WTC11 (cell line): Measurements from ENCODE around the gene ERC1. TPM values are rescaled to one million over a fixed set of nuclear protein-coding genes. Genes with fewer than 3 reads are reported as not detected.

Experiments
- ATAC-seq: fragments of 200-7000 bp; cut with Tn5 transposase; 2 replicates; pipeline ENCODE4 v1.10.0; 2021; ENCODE audit warnings: mild to moderate bottlenecking, moderate library complexity
- CTCF ChIA-PET: fragments of 300-600 bp; sonication (Branson Sonifier 250); formaldehyde crosslinking; loops from one replicate; lab custom pipeline; 2021; ENCODE audit warnings: antibody characterized with exemption; lab: Charles Lee
- POLR2A ChIA-PET: fragments of 350-600 bp; sonication (Branson Sonifier 250); formaldehyde crosslinking; loops from one replicate; lab custom pipeline; 2021; ENCODE audit warnings: antibody characterized with exemption; lab: Charles Lee
- DNase-seq: peaks from one replicate; pipeline ENCODE4 v3.0.0; 2021; ENCODE audit warnings: low spot score
- H3K27ac Mint-ChIP-seq: 2 replicates; pipeline ENCODE4 v1.8.0; 2021; ENCODE audit warnings: mixed read lengths
- H3K27me3 Mint-ChIP-seq: 2 replicates; pipeline ENCODE4 v1.8.0; 2021; ENCODE audit warnings: low read depth, mild to moderate bottlenecking, moderate library complexity, mixed read lengths
- H3K36me3 Mint-ChIP-seq: 2 replicates; pipeline ENCODE4 v1.8.0; 2021; ENCODE audit warnings: mixed read lengths
- H3K4me1 Mint-ChIP-seq: 2 replicates; pipeline ENCODE4 v1.8.0; 2022; ENCODE audit warnings: mixed read lengths
- H3K4me3 Mint-ChIP-seq: 2 replicates; pipeline ENCODE4 v1.8.0; 2021; ENCODE audit warnings: mild to moderate bottlenecking, moderate library complexity, mixed read lengths
- H3K9me3 Mint-ChIP-seq: 2 replicates; pipeline ENCODE4 v1.8.0; 2021; ENCODE audit warnings: mixed read lengths
- CBFB ChIP-seq: sonication (generic); formaldehyde crosslinking; IDR thresholded peaks from 2 replicates; pipeline ENCODE4 v1.8.1; 2022; ENCODE audit warnings: mild to moderate bottlenecking, low read depth, missing genetic modification reagents
- ESRRA ChIP-seq: sonication (generic); formaldehyde crosslinking; IDR thresholded peaks from 2 replicates; pipeline ENCODE4 v1.8.1; 2022; ENCODE audit warnings: mild to moderate bottlenecking, missing genetic modification reagents, borderline replicate concordance
- FOXK1 ChIP-seq: sonication (generic); formaldehyde crosslinking; IDR thresholded peaks from 2 replicates; pipeline ENCODE4 v1.8.0; 2022; ENCODE audit warnings: mild to moderate bottlenecking, moderate library complexity, missing genetic modification reagents
- JUN ChIP-seq: sonication (generic); formaldehyde crosslinking; IDR thresholded peaks from 2 replicates; pipeline ENCODE4 v1.8.0; 2023; ENCODE audit warnings: mild to moderate bottlenecking, missing genetic modification reagents
- MXD4 ChIP-seq: fragments of 250-450 bp; sonication (Bioruptor Pico); IDR thresholded peaks from 2 replicates; pipeline ENCODE4 v1.8.0; 2021; ENCODE audit warnings: mild to moderate bottlenecking, moderate library complexity, borderline replicate concordance
- TEAD4 ChIP-seq: sonication (generic); formaldehyde crosslinking; IDR thresholded peaks from 2 replicates; pipeline ENCODE4 v1.8.0; 2022; ENCODE audit warnings: mild to moderate bottlenecking, missing genetic modification reagents
- ZNF263 ChIP-seq: sonication (generic); formaldehyde crosslinking; IDR thresholded peaks from 2 replicates; pipeline ENCODE4 v1.8.1; 2022; ENCODE audit warnings: low read depth, mild to moderate bottlenecking, moderate library complexity, missing genetic modification reagents
- total RNA-seq: library from RNA; stranded (reverse); gene quantifications from 3 replicates; pipeline ENCODE4 v1.2.3, GENCODE V29; 2021
- TF ChIP-seq, protein P1 (sequence below): fragments of 200-600 bp; IDR thresholded peaks from 2 replicates; pipeline ENCODE4 v1.8.0; 2022; ENCODE audit warnings: antibody characterized with exemption
- TF ChIP-seq, protein P2 (sequence below): sonication (generic); formaldehyde crosslinking; IDR thresholded peaks from 2 replicates; pipeline ENCODE4 v1.8.0; 2022; ENCODE audit warnings: mild to moderate bottlenecking, missing genetic modification reagents
- TF ChIP-seq, protein P3 (sequence below): fragments of 250-450 bp; sonication (Bioruptor Pico); IDR thresholded peaks from 2 replicates; pipeline ENCODE4 v1.8.0; 2021; ENCODE audit warnings: mild to moderate bottlenecking
- TF ChIP-seq, protein P4 (sequence below): sonication (generic); formaldehyde crosslinking; IDR thresholded peaks from 2 replicates; pipeline ENCODE4 v1.8.1; 2023; ENCODE audit warnings: mild to moderate bottlenecking, missing genetic modification reagents
- TF ChIP-seq, protein P5 (sequence below): sonication (generic); formaldehyde crosslinking; IDR thresholded peaks from 2 replicates; pipeline ENCODE4 v1.8.0; 2023; ENCODE audit warnings: missing genetic modification reagents
- TF ChIP-seq, protein P6 (sequence below): fragments of 250-450 bp; sonication (Bioruptor Pico); IDR thresholded peaks from 2 replicates; pipeline ENCODE4 v1.9.0; 2021; ENCODE audit warnings: mild to moderate bottlenecking
- TF ChIP-seq, protein P7 (sequence below): sonication (generic); formaldehyde crosslinking; IDR thresholded peaks from 2 replicates; pipeline ENCODE4 v1.8.1; 2022; ENCODE audit warnings: low read depth, missing genetic modification reagents, borderline replicate concordance
- TF ChIP-seq, protein P8 (sequence below): sonication (generic); formaldehyde crosslinking; IDR thresholded peaks from 2 replicates; pipeline ENCODE4 v1.8.1; 2023; ENCODE audit warnings: mild to moderate bottlenecking, moderate library complexity, missing genetic modification reagents

ERC1 gene
- total RNA-seq, 1 experiment from 2014 or later: 47.5 TPM

DNA sequence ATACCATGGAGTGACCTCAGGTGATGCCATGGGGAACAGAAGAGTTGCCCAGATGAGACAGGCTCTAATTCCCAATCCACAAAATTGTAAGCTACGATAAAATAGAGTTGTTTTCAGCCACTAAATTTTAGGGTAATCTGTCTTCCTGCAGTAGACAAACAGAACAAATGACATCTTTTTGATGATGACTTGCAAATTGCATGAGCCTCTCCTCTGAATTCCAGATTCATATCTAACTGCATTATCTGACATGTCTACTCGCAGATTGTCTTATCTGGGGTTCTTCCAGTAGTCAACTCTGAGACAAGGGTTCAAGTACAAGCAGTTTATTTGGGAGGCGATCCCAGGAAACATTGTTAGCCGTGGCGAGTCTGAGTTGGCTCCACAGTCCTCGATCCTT is 14.4 kb upstream of the ERC1 start:
- Mint-ChIP-seq H3K9me3 (peaks cover 6% of the 10 kb centered on the region; the same call in 1 of the 2 replicates), H3K36me3 (no peaks in the 10 kb centered on the region), H3K4me1 (no peaks in the 10 kb centered on the region), H3K27ac (no peak overlapping the region), H3K4me3 (no peak overlapping the region), H3K27me3 (no peaks in the 10 kb centered on the region)
- TF ChIP-seq MXD4 (CRISPR knock-in tag) (no peak), TEAD4 (CRISPR knock-in tag) (no peak)
- TF ChIP-seq, protein P1, sequence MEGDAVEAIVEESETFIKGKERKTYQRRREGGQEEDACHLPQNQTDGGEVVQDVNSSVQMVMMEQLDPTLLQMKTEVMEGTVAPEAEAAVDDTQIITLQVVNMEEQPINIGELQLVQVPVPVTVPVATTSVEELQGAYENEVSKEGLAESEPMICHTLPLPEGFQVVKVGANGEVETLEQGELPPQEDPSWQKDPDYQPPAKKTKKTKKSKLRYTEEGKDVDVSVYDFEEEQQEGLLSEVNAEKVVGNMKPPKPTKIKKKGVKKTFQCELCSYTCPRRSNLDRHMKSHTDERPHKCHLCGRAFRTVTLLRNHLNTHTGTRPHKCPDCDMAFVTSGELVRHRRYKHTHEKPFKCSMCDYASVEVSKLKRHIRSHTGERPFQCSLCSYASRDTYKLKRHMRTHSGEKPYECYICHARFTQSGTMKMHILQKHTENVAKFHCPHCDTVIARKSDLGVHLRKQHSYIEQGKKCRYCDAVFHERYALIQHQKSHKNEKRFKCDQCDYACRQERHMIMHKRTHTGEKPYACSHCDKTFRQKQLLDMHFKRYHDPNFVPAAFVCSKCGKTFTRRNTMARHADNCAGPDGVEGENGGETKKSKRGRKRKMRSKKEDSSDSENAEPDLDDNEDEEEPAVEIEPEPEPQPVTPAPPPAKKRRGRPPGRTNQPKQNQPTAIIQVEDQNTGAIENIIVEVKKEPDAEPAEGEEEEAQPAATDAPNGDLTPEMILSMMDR: no peak
- TF ChIP-seq, protein P2, sequence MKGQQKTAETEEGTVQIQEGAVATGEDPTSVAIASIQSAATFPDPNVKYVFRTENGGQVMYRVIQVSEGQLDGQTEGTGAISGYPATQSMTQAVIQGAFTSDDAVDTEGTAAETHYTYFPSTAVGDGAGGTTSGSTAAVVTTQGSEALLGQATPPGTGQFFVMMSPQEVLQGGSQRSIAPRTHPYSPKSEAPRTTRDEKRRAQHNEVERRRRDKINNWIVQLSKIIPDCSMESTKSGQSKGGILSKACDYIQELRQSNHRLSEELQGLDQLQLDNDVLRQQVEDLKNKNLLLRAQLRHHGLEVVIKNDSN (CRISPR knock-in tag): no peak
- TF ChIP-seq, protein P3, sequence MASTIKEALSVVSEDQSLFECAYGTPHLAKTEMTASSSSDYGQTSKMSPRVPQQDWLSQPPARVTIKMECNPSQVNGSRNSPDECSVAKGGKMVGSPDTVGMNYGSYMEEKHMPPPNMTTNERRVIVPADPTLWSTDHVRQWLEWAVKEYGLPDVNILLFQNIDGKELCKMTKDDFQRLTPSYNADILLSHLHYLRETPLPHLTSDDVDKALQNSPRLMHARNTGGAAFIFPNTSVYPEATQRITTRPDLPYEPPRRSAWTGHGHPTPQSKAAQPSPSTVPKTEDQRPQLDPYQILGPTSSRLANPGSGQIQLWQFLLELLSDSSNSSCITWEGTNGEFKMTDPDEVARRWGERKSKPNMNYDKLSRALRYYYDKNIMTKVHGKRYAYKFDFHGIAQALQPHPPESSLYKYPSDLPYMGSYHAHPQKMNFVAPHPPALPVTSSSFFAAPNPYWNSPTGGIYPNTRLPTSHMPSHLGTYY: no peak
- ChIA-PET CTCF (no interaction called here), POLR2A (no interaction called here)
- ATAC-seq (no peak), DNase-seq (no peak)

DNA sequence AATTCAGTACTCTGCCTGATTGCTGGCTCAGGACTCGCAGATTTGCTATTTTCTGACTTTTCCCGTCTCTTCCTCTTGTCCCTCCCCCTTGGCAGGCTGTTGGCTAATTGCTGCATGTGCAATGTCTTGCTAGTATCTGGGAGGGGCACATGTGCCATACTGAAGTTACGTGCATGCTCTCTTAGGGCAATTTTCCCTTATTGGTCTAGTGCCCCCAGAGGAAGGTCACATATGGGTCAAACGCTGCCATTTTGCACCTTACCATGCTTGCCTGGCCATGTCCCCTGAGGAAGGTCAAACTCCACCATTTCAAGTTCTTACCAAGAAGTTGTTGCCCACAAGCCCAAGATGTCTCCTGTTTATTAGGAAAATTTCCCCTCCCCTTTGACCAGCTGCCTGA is 13.9 kb upstream of the ERC1 start:
- TF ChIP-seq, protein P4, sequence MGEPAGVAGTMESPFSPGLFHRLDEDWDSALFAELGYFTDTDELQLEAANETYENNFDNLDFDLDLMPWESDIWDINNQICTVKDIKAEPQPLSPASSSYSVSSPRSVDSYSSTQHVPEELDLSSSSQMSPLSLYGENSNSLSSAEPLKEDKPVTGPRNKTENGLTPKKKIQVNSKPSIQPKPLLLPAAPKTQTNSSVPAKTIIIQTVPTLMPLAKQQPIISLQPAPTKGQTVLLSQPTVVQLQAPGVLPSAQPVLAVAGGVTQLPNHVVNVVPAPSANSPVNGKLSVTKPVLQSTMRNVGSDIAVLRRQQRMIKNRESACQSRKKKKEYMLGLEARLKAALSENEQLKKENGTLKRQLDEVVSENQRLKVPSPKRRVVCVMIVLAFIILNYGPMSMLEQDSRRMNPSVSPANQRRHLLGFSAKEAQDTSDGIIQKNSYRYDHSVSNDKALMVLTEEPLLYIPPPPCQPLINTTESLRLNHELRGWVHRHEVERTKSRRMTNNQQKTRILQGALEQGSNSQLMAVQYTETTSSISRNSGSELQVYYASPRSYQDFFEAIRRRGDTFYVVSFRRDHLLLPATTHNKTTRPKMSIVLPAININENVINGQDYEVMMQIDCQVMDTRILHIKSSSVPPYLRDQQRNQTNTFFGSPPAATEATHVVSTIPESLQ: no peak
- TF ChIP-seq, protein P5, sequence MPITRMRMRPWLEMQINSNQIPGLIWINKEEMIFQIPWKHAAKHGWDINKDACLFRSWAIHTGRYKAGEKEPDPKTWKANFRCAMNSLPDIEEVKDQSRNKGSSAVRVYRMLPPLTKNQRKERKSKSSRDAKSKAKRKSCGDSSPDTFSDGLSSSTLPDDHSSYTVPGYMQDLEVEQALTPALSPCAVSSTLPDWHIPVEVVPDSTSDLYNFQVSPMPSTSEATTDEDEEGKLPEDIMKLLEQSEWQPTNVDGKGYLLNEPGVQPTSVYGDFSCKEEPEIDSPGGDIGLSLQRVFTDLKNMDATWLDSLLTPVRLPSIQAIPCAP: no peak
- no peak for TF ChIP-seq ZNF263 (CRISPR knock-in tag)
- TF ChIP-seq JUN (CRISPR knock-in tag): no peak
- TF ChIP-seq FOXK1: no peak
- TF ChIP-seq, protein P6, sequence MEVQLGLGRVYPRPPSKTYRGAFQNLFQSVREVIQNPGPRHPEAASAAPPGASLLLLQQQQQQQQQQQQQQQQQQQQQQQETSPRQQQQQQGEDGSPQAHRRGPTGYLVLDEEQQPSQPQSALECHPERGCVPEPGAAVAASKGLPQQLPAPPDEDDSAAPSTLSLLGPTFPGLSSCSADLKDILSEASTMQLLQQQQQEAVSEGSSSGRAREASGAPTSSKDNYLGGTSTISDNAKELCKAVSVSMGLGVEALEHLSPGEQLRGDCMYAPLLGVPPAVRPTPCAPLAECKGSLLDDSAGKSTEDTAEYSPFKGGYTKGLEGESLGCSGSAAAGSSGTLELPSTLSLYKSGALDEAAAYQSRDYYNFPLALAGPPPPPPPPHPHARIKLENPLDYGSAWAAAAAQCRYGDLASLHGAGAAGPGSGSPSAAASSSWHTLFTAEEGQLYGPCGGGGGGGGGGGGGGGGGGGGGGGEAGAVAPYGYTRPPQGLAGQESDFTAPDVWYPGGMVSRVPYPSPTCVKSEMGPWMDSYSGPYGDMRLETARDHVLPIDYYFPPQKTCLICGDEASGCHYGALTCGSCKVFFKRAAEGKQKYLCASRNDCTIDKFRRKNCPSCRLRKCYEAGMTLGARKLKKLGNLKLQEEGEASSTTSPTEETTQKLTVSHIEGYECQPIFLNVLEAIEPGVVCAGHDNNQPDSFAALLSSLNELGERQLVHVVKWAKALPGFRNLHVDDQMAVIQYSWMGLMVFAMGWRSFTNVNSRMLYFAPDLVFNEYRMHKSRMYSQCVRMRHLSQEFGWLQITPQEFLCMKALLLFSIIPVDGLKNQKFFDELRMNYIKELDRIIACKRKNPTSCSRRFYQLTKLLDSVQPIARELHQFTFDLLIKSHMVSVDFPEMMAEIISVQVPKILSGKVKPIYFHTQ (CRISPR knock-in tag): no peak
- no peak for TF ChIP-seq CBFB (CRISPR knock-in tag)
- TF ChIP-seq ESRRA (CRISPR knock-in tag): no peak
- TF ChIP-seq, protein P7, sequence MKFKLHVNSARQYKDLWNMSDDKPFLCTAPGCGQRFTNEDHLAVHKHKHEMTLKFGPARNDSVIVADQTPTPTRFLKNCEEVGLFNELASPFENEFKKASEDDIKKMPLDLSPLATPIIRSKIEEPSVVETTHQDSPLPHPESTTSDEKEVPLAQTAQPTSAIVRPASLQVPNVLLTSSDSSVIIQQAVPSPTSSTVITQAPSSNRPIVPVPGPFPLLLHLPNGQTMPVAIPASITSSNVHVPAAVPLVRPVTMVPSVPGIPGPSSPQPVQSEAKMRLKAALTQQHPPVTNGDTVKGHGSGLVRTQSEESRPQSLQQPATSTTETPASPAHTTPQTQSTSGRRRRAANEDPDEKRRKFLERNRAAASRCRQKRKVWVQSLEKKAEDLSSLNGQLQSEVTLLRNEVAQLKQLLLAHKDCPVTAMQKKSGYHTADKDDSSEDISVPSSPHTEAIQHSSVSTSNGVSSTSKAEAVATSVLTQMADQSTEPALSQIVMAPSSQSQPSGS (CRISPR knock-in tag): no peak
- TF ChIP-seq, protein P8, sequence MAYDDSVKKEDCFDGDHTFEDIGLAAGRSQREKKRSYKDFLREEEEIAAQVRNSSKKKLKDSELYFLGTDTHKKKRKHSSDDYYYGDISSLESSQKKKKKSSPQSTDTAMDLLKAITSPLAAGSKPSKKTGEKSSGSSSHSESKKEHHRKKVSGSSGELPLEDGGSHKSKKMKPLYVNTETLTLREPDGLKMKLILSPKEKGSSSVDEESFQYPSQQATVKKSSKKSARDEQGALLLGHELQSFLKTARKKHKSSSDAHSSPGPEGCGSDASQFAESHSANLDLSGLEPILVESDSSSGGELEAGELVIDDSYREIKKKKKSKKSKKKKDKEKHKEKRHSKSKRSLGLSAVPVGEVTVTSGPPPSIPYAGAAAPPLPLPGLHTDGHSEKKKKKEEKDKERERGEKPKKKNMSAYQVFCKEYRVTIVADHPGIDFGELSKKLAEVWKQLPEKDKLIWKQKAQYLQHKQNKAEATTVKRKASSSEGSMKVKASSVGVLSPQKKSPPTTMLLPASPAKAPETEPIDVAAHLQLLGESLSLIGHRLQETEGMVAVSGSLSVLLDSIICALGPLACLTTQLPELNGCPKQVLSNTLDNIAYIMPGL (CRISPR knock-in tag): no peak
- Mint-ChIP-seq H3K4me3 (no peak overlapping the region), H3K9me3 (peaks cover 6% of the 10 kb centered on the region; the same call in 1 of the 2 replicates), H3K27ac (no peak overlapping the region), H3K27me3 (no peaks in the 10 kb centered on the region), H3K36me3 (no peaks in the 10 kb centered on the region), H3K4me1 (no peaks in the 10 kb centered on the region)
- POLR2A ChIA-PET: no interaction called here
- peak; percentile 46; the same call in 1 of the 2 replicates for ATAC-seq
- CTCF ChIA-PET: no interaction called here
- DNase-seq: no peak
